Measurements from ENCODE around the gene CELSR1. TPM values are rescaled to one million over a fixed set of nuclear protein-coding genes. Genes with fewer than 3 reads are reported as not detected.

Gene CELSR1
- polyA plus RNA-seq, 1 experiment: 1.0 TPM

DNA sequence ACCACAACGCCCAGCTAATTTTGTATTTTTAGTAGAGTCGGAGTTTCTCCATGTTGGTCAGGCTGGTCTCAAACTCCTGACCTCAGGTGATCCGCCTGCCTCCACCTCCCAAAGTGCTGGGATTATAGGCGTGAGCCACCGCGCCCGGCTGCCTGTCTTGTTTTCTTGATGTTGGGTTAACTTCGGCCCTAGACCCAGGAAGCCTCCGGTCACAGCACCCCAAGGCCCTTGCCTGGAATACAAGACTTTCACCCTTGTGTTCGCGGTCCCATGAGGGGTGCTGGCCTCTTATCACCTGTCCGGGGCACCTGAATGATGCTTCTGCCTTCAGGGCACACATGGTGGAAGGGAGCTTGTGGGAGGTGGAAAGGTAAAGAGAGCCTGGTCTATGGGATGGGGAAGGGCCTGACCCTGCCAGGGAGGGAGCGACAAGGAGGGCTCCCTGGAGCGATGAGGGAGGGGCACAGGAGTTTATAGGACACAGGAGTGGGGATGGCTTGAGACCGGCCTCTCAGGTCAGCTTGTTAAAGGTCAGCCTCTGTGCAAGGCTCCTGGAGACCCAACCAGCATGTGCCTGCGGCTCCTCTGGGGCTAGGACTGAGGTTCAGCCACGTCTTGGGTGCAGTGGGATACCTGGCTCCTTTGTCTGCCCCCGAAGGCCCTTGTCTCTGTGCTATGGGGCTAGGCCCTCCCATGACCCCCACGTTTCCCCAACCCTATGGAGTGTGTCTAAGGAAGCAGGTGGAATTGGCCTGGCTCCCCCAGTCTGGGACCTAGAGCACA is 48.1 kb upstream of the CELSR1 start:
- TF ChIP-seq, protein P1, sequence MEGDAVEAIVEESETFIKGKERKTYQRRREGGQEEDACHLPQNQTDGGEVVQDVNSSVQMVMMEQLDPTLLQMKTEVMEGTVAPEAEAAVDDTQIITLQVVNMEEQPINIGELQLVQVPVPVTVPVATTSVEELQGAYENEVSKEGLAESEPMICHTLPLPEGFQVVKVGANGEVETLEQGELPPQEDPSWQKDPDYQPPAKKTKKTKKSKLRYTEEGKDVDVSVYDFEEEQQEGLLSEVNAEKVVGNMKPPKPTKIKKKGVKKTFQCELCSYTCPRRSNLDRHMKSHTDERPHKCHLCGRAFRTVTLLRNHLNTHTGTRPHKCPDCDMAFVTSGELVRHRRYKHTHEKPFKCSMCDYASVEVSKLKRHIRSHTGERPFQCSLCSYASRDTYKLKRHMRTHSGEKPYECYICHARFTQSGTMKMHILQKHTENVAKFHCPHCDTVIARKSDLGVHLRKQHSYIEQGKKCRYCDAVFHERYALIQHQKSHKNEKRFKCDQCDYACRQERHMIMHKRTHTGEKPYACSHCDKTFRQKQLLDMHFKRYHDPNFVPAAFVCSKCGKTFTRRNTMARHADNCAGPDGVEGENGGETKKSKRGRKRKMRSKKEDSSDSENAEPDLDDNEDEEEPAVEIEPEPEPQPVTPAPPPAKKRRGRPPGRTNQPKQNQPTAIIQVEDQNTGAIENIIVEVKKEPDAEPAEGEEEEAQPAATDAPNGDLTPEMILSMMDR (IDR thresholded peaks at IDR 0.05; ENCODE audit: insufficient read depth, low read depth, low read length): no peak
- H3K4me3 ChIP-seq (ENCODE audit: low read depth, low read length): no peak overlapping the region
- peaks cover 1% of the 10 kb centered on the region; the same call in 1 of the 2 replicates for H3K36me3 ChIP-seq (ENCODE audit: control insufficient read depth, insufficient read depth, low read length)
- POLR2A ChIA-PET: no interaction called here
- no peak for DNase-seq (ENCODE audit: low read depth)
- CTCF ChIA-PET: interaction anchor here (1.0 kb wide), 1 partner anchor 22 kb away, joined by 3 read pairs; no protein-coding TSS in a partner anchor
- H3K27me3 ChIP-seq (ENCODE audit: control insufficient read depth, insufficient read depth, low read length): no peaks in the 10 kb centered on the region

DNA sequence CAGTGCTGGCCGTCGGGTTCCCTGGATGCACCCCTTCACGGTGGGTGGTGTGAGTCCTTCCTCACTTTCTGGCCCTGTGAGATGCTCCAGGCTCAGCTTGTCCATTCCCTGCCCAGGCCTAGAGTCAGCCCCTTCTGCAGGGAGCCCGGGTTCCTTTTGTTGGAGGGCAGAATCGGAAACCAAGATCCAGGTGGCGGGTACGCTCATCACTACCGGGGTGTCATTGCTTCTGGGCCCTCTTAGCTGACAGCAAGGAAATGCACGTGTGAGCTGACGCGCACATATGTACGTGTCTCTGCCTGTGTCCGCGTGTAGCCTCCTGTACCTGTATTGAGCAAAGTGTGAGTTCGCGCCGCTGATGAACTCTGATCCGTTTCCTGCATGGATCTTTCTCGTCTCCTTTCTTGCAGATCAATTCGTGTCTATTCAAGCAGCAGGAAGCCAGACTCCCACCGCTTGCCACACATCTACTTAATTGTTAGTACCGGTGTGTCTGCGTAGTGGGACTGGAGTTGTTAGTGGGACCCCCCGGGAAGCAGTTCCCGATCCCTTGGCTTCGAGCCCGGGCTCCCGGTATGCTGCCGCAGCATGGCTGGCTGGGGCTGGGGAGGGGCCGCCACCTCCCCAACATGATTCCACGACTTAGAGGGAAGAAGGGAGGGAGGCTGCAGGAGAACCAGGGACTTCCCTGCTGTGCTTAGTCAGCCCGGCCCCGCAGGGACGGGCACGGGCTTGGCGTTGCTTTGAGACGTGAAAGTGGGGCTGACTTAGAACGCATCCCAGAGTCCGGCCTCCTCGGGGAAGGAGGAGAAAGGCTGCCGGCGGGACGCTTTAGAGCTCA is 46.9 kb upstream of the CELSR1 start:
- Histone ChIP-seq H3K4me3 (ENCODE audit: low read depth, low read length) (no peak overlapping the region), H3K36me3 (ENCODE audit: control insufficient read depth, insufficient read depth, low read length) (peaks cover 1% of the 10 kb centered on the region; the same call in 1 of the 2 replicates), H3K27me3 (ENCODE audit: control insufficient read depth, insufficient read depth, low read length) (no peaks in the 10 kb centered on the region)
- TF ChIP-seq, protein P1 (IDR thresholded peaks at IDR 0.05; ENCODE audit: insufficient read depth, low read depth, low read length): no peak
- ChIA-PET POLR2A (no interaction called here), CTCF (interaction anchor here (1.0 kb wide), 1 partner anchor 20 kb away, joined by 3 read pairs; no protein-coding TSS in a partner anchor)
- DNase-seq (ENCODE audit: low read depth): no peak

DNA sequence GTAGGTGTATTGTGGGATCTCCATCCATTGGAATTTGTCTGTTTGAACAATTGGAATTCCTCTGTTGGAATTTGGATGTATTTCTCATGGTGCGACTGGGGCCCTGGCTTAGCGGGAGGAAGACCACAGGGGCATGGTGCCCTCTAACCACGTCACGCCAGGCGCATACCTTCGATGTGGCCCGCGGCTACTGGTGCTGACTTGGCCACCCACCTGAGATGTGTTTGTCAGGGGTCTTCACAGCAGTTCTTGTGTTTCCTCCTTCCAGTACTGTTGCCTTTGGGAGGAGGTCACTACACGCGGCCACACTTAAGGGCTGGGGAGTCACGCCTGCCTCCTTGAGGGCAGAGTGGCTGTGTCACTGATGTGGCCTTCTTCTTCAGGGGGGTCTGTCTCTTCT is 46.2 kb upstream of the CELSR1 start:
- TF ChIP-seq, protein P1 (IDR thresholded peaks at IDR 0.05; ENCODE audit: insufficient read depth, low read depth, low read length): no peak
- H3K36me3 ChIP-seq (ENCODE audit: control insufficient read depth, insufficient read depth, low read length): peaks cover 1% of the 10 kb centered on the region; the same call in 1 of the 2 replicates
- H3K4me3 ChIP-seq (ENCODE audit: low read depth, low read length): no peak overlapping the region
- no peaks in the 10 kb centered on the region for H3K27me3 ChIP-seq (ENCODE audit: control insufficient read depth, insufficient read depth, low read length)
- ChIA-PET CTCF (interaction anchor here (0.8 kb wide), 1 partner anchor 20 kb away, joined by 4 read pairs; no protein-coding TSS in a partner anchor), POLR2A (no interaction called here)
- no peak for DNase-seq (ENCODE audit: low read depth)

DNA sequence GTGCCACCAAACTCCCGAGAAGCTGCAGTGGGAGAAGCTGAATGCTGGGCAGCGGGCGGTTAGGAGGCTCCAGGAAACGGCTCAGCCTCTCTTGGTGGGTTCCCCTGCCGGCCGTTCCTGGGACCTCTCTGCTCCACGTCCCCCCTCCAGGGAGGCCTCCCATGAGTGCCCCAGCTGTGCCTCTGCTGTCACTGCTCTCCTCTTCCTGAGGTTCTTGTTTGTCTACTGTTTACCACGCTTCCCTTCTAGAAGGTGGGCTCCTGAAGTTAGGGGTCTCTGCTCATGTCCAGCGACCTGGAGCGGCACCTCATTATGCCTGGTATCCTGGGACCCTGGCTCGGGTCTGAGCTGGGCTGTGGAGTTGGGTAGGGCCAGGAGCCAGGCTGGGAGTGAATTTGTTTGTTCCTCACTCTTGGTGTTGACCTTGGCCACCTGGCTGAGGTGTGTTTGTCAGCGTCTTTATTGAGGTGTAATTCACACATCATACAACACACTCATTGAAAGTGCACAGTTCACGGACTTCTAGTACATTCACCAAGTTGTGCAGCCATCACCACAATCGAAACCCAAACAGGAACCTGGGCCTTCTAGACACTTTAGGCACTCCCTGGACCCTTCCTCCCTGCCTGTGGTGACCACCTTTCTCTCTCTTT is 45.0 kb upstream of the CELSR1 start:
- no peaks in the 10 kb centered on the region for H3K27me3 ChIP-seq (ENCODE audit: control insufficient read depth, insufficient read depth, low read length)
- peaks cover 1% of the 10 kb centered on the region; the same call in 1 of the 2 replicates for H3K36me3 ChIP-seq (ENCODE audit: control insufficient read depth, insufficient read depth, low read length)
- TF ChIP-seq, protein P1 (IDR thresholded peaks at IDR 0.05; ENCODE audit: insufficient read depth, low read depth, low read length): no peak
- POLR2A ChIA-PET: no interaction called here
- CTCF ChIA-PET: interaction anchor here (0.8 kb wide), 1 partner anchor 216 kb away, joined by 3 read pairs; no protein-coding TSS in a partner anchor
- no peak for DNase-seq (ENCODE audit: low read depth)
- H3K4me3 ChIP-seq (ENCODE audit: low read depth, low read length): no peak overlapping the region
